ENCODE measurements around the gene MYO1D.
A peak's percentile ranks its signal among the peaks of the same experiment; 100 is the strongest.

The MYO1D gene

DNA sequence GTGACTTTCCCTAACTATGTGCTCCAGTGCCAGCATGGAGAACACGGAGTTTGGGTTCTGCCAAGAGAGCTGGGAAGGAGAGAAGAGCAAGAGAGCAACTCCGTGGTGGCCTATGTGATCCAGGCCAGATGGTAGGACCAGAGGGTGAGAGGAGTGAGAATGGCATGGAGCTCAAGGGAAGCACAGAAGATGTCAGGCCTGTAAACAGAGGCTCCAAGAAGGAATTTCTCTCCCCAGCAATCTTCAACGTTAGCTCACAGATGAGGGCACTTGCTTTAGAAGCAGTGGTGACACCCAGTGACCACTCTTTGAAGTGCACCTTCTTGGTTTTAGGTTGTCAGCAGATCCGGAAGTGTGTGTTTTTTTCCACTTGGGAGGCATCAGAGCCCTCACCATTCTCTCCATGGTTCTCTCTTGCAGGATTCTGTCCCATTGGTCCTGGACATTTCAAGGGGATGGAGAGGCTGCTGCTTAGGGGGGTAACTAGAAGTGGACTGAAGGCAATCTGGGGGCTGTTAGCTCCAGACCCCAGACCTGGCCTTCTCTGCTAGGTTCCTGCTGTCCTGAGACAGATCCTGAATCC, 33.0 kb upstream of the MYO1D start:
- Histone ChIP-seq H3K27ac (no peak overlapping the region), H3K4me2 (peak overlapping the region; percentile 24; the same call in 1 of the 2 replicates), H3K27me3 (ENCODE audit: insufficient read depth, low read depth) (no peaks in the 10 kb centered on the region), H3K4me1 (ENCODE audit: low read depth, poor library complexity, severe bottlenecking) (peaks cover 10% of the 10 kb centered on the region), H4K20me1 (ENCODE audit: insufficient read depth) (no peaks in the 10 kb centered on the region), H3K4me3 (IDR thresholded peaks at IDR 0.05; ENCODE audit: insufficient read depth, low read depth, low read length) (no peak overlapping the region), H3K79me2 (ENCODE audit: insufficient read depth, low read depth) (no peaks in the 10 kb centered on the region), H3K9ac (peak overlapping the region; percentile 23; the same call in 1 of the 2 replicates), H2AFZ (ENCODE audit: low read depth) (peak overlapping the region; percentile 99), H3K36me3 (ENCODE audit: insufficient read depth) (no peaks in the 10 kb centered on the region)
- TF ChIP-seq, protein P1, sequence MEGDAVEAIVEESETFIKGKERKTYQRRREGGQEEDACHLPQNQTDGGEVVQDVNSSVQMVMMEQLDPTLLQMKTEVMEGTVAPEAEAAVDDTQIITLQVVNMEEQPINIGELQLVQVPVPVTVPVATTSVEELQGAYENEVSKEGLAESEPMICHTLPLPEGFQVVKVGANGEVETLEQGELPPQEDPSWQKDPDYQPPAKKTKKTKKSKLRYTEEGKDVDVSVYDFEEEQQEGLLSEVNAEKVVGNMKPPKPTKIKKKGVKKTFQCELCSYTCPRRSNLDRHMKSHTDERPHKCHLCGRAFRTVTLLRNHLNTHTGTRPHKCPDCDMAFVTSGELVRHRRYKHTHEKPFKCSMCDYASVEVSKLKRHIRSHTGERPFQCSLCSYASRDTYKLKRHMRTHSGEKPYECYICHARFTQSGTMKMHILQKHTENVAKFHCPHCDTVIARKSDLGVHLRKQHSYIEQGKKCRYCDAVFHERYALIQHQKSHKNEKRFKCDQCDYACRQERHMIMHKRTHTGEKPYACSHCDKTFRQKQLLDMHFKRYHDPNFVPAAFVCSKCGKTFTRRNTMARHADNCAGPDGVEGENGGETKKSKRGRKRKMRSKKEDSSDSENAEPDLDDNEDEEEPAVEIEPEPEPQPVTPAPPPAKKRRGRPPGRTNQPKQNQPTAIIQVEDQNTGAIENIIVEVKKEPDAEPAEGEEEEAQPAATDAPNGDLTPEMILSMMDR (conservative IDR thresholded peaks at IDR 0.05; ENCODE audit: low read depth, low read length) = peak; percentile 83

DNA sequence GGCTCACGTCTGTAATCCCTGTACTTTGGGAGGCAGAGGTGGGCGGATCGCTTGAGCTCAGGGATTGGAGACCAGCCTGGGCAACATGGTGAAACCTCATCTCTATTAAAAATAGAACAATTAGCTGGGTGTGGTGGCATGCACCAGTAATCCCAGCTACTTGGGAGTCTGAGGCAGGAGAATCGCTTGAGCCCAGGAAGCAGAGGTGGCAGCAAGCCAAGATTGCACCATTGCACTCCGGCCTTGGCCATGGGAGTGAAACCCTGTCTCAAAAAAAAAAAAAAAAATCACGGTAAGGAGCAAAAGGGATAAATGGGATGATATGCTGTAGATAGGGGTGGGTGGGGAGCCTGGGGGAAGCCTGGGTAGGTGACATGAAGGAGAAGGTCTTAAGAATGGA, 30.7 kb upstream of the MYO1D start:
- H3K4me3 ChIP-seq (IDR thresholded peaks at IDR 0.05; ENCODE audit: insufficient read depth, low read depth, low read length) = no peak overlapping the region
- no peak overlapping the region for H3K9ac ChIP-seq
- H3K36me3 ChIP-seq (ENCODE audit: insufficient read depth) = no peaks in the 10 kb centered on the region
- H3K4me1 ChIP-seq (ENCODE audit: low read depth, poor library complexity, severe bottlenecking) = peaks cover 31% of the 10 kb centered on the region
- no peaks in the 10 kb centered on the region for H3K27me3 ChIP-seq (ENCODE audit: insufficient read depth, low read depth)
- H4K20me1 ChIP-seq (ENCODE audit: insufficient read depth) = no peaks in the 10 kb centered on the region
- TF ChIP-seq, protein P1 (conservative IDR thresholded peaks at IDR 0.05; ENCODE audit: low read depth, low read length) = no peak
- no peak overlapping the region for H2AFZ ChIP-seq (ENCODE audit: low read depth)
- H3K27ac ChIP-seq = no peak overlapping the region
- H3K79me2 ChIP-seq (ENCODE audit: insufficient read depth, low read depth) = no peaks in the 10 kb centered on the region
- H3K4me2 ChIP-seq = no peak overlapping the region

DNA sequence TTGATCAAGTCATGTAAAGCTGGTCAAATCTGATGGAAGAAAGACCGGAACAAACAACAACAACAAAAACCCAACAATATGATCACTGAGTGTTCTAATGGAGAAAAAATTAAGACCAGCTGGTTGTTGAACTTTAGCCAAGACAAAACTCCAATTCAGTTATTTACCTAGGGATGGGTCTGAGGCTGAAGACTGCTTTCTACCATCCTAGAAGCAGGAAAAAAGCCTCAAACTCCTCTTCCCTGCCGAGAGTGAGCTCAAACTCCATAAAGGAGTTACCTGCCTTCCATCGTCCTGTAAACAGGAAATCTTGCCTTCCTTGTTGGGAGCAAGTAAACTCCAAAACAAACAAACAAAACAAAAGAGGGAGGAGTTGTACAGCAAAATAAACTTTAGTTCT, 28.0 kb upstream of the MYO1D start:
- no peaks in the 10 kb centered on the region for H3K27me3 ChIP-seq (ENCODE audit: insufficient read depth, low read depth)
- H3K9ac ChIP-seq = no peak overlapping the region
- no peak overlapping the region for H3K4me3 ChIP-seq (IDR thresholded peaks at IDR 0.05; ENCODE audit: insufficient read depth, low read depth, low read length)
- no peak overlapping the region for H2AFZ ChIP-seq (ENCODE audit: low read depth)
- no peak overlapping the region for H3K27ac ChIP-seq
- H3K4me1 ChIP-seq (ENCODE audit: low read depth, poor library complexity, severe bottlenecking) = peaks cover 25% of the 10 kb centered on the region
- no peaks in the 10 kb centered on the region for H4K20me1 ChIP-seq (ENCODE audit: insufficient read depth)
- H3K36me3 ChIP-seq (ENCODE audit: insufficient read depth) = no peaks in the 10 kb centered on the region
- H3K4me2 ChIP-seq = no peak overlapping the region
- TF ChIP-seq, protein P1 (conservative IDR thresholded peaks at IDR 0.05; ENCODE audit: low read depth, low read length) = no peak
- no peaks in the 10 kb centered on the region for H3K79me2 ChIP-seq (ENCODE audit: insufficient read depth, low read depth)

DNA sequence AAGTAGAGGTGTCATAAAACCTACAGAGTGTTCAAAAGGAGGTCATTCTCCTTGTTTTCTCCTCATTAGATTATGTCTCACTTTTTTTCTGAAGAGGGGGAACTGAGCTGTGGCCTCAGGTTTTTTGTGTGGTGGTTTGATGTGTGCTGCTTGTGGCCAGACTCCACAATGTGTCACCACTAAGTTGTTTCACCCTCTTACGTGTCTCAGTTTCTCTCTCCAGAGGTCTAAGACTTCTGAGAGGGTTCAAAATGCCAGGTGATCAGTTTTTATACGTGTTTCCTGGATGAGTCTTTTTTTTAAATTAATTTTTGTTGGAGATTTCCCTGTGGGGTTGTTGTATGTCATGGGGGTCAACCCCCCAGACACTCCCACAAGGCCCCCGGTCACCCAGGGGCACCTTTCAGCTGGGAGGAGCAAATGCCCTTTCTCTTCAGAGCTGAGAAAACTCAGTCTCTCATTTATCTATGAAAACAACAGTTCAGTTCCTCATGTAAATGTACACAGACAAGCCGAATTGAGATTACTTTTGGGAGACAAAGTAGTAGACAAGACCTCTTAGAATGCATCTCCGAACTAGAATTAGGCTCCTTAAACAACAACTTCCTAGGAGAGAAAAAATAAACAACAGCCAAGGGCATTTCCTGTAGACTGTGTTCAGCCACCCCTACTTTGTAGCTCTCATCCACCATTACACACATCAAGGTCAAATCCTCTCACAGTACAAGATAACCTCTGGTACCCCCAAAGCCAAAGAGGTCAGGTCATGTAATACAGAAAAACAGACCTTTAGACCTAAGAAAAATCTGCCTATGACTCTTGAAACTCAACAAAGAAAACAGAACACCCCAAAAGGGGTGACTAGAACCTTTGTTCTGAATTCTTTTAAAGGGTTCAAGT, 27.1 kb upstream of the MYO1D start:
- no peak overlapping the region for H3K4me3 ChIP-seq (IDR thresholded peaks at IDR 0.05; ENCODE audit: insufficient read depth, low read depth, low read length)
- peaks cover 21% of the 10 kb centered on the region for H3K4me1 ChIP-seq (ENCODE audit: low read depth, poor library complexity, severe bottlenecking)
- TF ChIP-seq, protein P1 (conservative IDR thresholded peaks at IDR 0.05; ENCODE audit: low read depth, low read length) = no peak
- no peak overlapping the region; the same call in 1 of the 2 replicates for H3K9ac ChIP-seq
- H3K36me3 ChIP-seq (ENCODE audit: insufficient read depth) = no peaks in the 10 kb centered on the region
- no peaks in the 10 kb centered on the region for H3K27me3 ChIP-seq (ENCODE audit: insufficient read depth, low read depth)
- H2AFZ ChIP-seq (ENCODE audit: low read depth) = peak overlapping the region; percentile 23; the same call in 1 of the 2 replicates
- H4K20me1 ChIP-seq (ENCODE audit: insufficient read depth) = no peaks in the 10 kb centered on the region
- peak overlapping the region; percentile 12; the same call in 1 of the 2 replicates for H3K27ac ChIP-seq
- H3K4me2 ChIP-seq = peak overlapping the region; percentile 25; the same call in 1 of the 2 replicates
- no peaks in the 10 kb centered on the region for H3K79me2 ChIP-seq (ENCODE audit: insufficient read depth, low read depth)
